Measurements from ENCODE around the gene ALKBH4.

ALKBH4 gene

DNA sequence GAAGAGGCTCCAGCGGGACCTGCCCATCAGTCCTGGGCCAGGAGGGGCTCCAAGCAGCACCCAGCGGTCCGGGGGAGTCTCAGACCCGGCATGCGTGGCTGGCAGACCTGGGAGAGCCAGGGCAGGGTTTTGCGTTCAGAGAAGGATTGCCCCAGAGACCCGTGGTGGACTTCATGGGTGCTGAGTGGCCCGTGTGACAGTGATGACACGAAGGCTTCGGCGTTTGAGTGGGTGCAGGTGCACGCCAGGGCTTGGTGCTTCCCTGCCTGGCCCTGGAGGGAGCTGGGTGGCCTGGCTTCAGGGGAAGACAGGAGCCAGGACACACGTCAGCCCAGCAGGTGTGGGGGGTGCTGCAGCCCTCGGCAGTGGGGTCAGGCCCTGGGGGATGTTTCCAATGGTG is 17.4 kb downstream of the ALKBH4 start:
- Histone ChIP-seq H3K27me3 (replicated peaks) (no peaks in the 10 kb centered on the region), H3K27ac (no peak overlapping the region), H3K36me3 (replicated peaks) (peaks cover 18% of the 10 kb centered on the region), H3K4me3 (ENCODE audit: low read depth, low read length) (no peak overlapping the region)
- no peak for TF ChIP-seq CTCF (IDR thresholded peaks at IDR 0.05; ENCODE audit: low read depth, low read length, missing control alignments)
- no peak for DNase-seq
- in situ Hi-C loops (cut with HindIII; ENCODE audit: low pct_ligation_motif_present, low sequenced_read_pairs): no loop called here

- TF ChIP-seq CTCF (IDR thresholded peaks at IDR 0.05; ENCODE audit: low read depth, low read length, missing control alignments): no peak
- in situ Hi-C loops (cut with HindIII; ENCODE audit: low pct_ligation_motif_present, low sequenced_read_pairs): no loop called here
- DNase-seq: no peak
- no peaks in the 10 kb centered on the region for H3K27me3 ChIP-seq (replicated peaks)
- peaks cover 26% of the 10 kb centered on the region for H3K36me3 ChIP-seq (replicated peaks)
- no peak overlapping the region for H3K27ac ChIP-seq
- H3K4me3 ChIP-seq (ENCODE audit: low read depth, low read length): no peak overlapping the region
Observed at GRCh38 chr7:102446387-102447156, 18.1 kb downstream of the ALKBH4 start.

DNA sequence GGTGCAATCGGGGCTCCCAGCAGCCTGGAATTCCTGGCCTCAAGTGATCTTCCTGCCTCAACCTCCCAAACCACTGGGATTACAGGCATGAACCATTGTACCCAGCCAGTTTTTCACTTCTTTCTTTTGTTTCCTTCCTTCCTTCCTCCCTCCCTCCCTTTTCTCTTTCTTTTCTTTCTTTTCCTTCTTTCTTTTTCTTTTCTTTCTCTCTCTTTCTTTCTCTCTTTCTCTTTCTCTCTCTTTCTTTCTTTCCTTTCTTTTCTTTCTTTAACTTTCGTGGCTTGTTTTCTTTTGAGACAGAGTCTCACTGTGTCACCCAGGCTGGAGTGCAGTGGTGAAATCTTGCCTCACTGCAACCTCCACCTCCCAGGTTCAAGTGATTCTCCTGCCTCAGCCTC is 19.0 kb downstream of the ALKBH4 start:
- in situ Hi-C loops (cut with HindIII; ENCODE audit: low pct_ligation_motif_present, low sequenced_read_pairs): no loop called here
- Histone ChIP-seq H3K27me3 (replicated peaks) (no peaks in the 10 kb centered on the region), H3K36me3 (replicated peaks) (peaks cover 26% of the 10 kb centered on the region), H3K27ac (no peak overlapping the region), H3K4me3 (ENCODE audit: low read depth, low read length) (no peak overlapping the region)
- no peak for DNase-seq
- no peak for TF ChIP-seq CTCF (IDR thresholded peaks at IDR 0.05; ENCODE audit: low read depth, low read length, missing control alignments)

GRCh38 chr7:102444961-102445673 is 19.5 kb downstream of the ALKBH4 start:
- peaks cover 26% of the 10 kb centered on the region for H3K36me3 ChIP-seq (replicated peaks)

GRCh38 chr7:102439963-102440795 is 24.5 kb downstream of the ALKBH4 start:
- in situ Hi-C loops (cut with HindIII; ENCODE audit: low pct_ligation_motif_present, low sequenced_read_pairs): no loop called here
- peak; percentile 84 for DNase-seq
- H3K27me3 ChIP-seq (replicated peaks): no peaks in the 10 kb centered on the region
- TF ChIP-seq CTCF (IDR thresholded peaks at IDR 0.05; ENCODE audit: low read depth, low read length, missing control alignments): peak; percentile 22
- peaks cover 23% of the 10 kb centered on the region for H3K36me3 ChIP-seq (replicated peaks)
- H3K4me3 ChIP-seq (ENCODE audit: low read depth, low read length): no peak overlapping the region
- peak overlapping the region; percentile 38 for H3K27ac ChIP-seq

More at GRCh38 chr7:102444961-102445673, 19.5 kb downstream of the ALKBH4 start:
- no peak overlapping the region for H3K4me3 ChIP-seq (ENCODE audit: low read depth, low read length)
- DNase-seq: no peak
- H3K27ac ChIP-seq: no peak overlapping the region
- in situ Hi-C loops (cut with HindIII; ENCODE audit: low pct_ligation_motif_present, low sequenced_read_pairs): no loop called here
- no peaks in the 10 kb centered on the region for H3K27me3 ChIP-seq (replicated peaks)
- TF ChIP-seq CTCF (IDR thresholded peaks at IDR 0.05; ENCODE audit: low read depth, low read length, missing control alignments): no peak

Measured in brain microvascular endothelial cell (primary cell).